GM19025 (cell line): Measurements from ENCODE around the gene GPR62.
"Not testable (repeated sequence)": the region's sequence is repeated elsewhere in the genome, so short reads cannot be mapped to it uniquely, and the experiment has no call there.

Experiments used
- ATAC-seq: cut with Tn5 transposase; IDR thresholded peaks from one replicate; pipeline ENCODE4 v1.9.1; 2021; ENCODE audit warnings: mild to moderate bottlenecking, low read depth, moderate library complexity; ENCODE audit not compliant: unreplicated experiment

The GPR62 gene

GRCh38 chr3:51955175-51955892 lies at the start of gene GPR62:
Gene GPR62, plus strand, starts transcription at chr3:51955381. Its CDS starts 272 bp downstream, at chr3:51955653.
- ATAC-seq: no peak

GRCh38 chr3:51908026-51908425 lies 47.2 kb upstream of the GPR62 start:
- no peak for ATAC-seq

GRCh38 chr3:51916418-51916817 lies 38.8 kb upstream of the GPR62 start:
- no peak for ATAC-seq

- no peak for ATAC-seq
These were observed 34.1 kb upstream of the GPR62 start for GRCh38 chr3:51921081-51921578.

GRCh38 chr3:51927061-51927977 lies 27.9 kb upstream of the GPR62 start:
- ATAC-seq: no peak

- ATAC-seq: no peak
These were observed 26.7 kb upstream of the GPR62 start for GRCh38 chr3:51928438-51928837.

- not testable (repeated sequence) for ATAC-seq
These were observed 26.2 kb upstream of the GPR62 start for GRCh38 chr3:51928981-51929380.

- no peak for ATAC-seq
These were observed 25.7 kb upstream of the GPR62 start for GRCh38 chr3:51929420-51930003.

GRCh38 chr3:51930439-51930838 lies 24.7 kb upstream of the GPR62 start:
- no peak for ATAC-seq

- ATAC-seq: no peak
These were observed 23.4 kb upstream of the GPR62 start for GRCh38 chr3:51931756-51932155.

GRCh38 chr3:51932471-51933370 lies 22.5 kb upstream of the GPR62 start:
- no peak for ATAC-seq

GRCh38 chr3:51933471-51934138 lies 21.6 kb upstream of the GPR62 start:
- no peak for ATAC-seq

GRCh38 chr3:51934139-51934850 lies 20.9 kb upstream of the GPR62 start:
- ATAC-seq: no peak

GRCh38 chr3:51934991-51935885 lies 19.9 kb upstream of the GPR62 start:
- ATAC-seq: no peak

GRCh38 chr3:51935886-51936755 lies 19.1 kb upstream of the GPR62 start:
- ATAC-seq: no peak

- ATAC-seq: no peak
These were observed 18.2 kb upstream of the GPR62 start for GRCh38 chr3:51937014-51937413.
